Measurements from ENCODE around the gene EHBP1.

- no peak for TF ChIP-seq CTCF (conservative IDR thresholded peaks at IDR 0.05 in 1 of 2, IDR thresholded peaks at IDR 0.05 in 1 of 2; ENCODE audit: low read depth in 1 of 2, low read length in 2 of 2)
- TF ChIP-seq EZH2 (IDR thresholded peaks at IDR 0.05; ENCODE audit: low read length, missing control alignments) = no peak
Measured at GRCh38 chr2:63046961-63047320, 341.4 kb downstream of the EHBP1 start.

Data from fibroblast of lung (primary cell).